NCI-H526 treated with DMSO at 0.1 percent for 48 hours (cell line): ENCODE data around the gene MAB21L2.

ENCODE experiments used
- DNase-seq: peaks from one replicate; lab custom pipeline; 2025; lab: John Stamatoyannopoulos, UW

MAB21L2 gene

DNA sequence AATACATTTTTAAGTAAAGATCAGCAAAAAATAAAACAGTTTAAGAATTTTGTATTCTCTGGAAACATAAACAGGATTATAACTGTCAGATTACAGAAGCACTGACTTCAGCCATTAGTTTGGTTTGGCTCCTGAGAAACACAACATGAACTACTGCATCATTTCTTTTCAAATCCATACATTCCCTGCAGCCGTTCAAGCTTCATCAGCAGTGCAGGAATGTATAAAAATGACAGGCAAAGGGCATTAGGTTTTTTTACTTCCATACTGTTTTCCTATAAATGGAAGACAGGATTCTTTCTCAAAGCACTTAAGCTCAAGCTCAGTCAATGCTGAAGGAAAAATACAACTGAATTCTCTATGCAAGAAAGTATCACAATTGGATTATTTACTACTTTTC lies 4.2 kb upstream of the MAB21L2 start:
- no peak for DNase-seq

GRCh38 chr4:150578745-150579501 lies 3.0 kb upstream of the MAB21L2 start:
- DNase-seq, result no peak

DNA sequence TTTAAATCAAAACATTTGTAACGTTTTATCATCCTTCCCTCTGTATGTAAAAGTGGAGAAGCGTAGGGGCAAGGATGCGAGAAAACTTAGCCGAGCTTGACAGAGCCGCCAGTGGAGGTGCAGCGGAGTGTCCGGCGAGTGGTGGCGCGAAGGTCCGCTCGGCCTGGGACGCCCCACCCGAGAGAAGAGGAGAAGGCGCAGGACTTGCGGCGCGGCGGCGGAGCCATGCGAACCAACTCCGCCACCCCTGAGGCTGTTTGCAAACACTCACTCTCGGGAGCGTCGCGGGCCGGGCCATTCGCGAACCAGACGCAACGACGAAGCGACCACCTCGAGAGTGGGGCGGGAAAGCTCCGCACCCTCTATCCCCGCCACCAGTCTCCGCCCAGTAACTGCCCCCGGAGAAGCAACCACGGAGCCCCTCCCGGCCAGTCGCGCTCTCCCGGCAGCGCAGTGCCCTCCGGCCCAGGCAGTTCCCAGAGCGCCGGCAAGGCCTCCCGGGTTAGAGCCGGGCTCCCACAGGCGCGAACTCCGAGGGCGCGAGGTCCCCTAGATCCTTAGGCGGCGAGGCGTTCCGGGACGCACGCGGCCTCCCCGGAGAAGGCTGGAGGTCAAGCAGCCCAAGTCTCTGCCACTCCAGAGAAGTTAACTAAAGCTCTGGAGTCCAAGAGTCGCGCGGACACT lies 2.3 kb upstream of the MAB21L2 start:
- no peak for DNase-seq

DNA sequence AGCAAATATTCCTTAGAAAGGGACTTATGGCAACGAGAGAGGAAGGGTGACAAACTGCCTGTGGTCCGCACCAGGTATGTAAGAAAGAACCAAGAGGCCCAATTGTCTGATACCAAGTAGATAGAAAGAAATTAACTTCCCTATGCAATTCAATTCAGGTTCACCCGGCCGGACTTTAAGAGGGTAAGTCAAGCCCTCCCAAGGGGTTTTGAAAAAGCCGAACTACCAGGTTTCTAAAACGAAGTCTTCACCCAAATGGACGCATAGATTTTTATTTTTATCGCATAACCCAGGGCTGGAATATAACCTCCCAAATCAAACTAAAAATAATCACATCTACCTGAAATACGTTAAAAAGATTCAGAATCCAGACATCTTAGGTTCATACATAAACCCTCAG lies 1.6 kb upstream of the MAB21L2 start:
- DNase-seq, result no peak

DNA sequence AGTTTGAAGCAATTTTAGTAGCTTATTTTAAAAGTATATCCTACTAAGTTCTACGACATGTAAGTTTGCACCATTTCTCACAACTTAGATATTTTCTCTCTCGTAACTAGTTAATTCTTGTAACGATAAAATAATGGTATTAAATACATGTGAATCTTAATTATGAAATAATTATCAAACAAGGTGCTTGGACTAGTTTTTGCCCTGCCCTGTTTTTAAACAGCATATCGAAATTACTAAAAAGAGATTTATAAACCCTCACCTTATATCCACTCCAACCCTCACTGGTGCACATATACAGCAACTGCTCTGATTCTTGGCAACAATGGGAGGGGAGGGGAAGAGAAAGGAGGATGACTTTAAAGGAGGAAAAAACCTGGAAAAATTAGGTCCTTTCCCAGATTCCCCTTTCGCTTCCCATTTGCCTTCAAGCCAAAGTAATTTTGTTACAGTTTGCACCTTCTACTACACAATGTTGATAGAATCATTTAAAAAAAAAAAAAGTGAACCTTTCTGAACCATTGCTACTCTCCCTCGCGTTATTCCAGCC lies 820 bp upstream of the MAB21L2 start:
- no peak for DNase-seq

DNA sequence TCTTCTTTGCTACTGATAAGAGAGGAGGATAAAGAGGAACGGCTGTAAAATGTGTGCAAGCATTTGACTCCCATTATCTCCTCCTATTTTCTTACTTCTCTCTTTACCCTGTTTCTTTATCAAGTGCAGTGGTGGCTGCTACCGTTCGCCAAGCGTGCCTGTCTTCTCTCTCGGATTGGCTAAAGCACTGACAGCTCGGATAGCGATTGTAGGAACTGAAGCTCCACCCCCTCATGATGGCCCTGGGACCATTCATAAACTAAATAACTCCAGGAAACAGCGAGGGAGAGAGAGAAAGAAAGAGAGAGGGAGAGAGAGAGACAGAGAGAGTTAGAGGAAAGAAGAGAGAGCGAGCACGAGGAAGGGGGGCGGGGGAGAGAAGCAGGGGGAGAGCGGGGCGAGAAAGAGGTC lies 305 bp upstream of the MAB21L2 start:
- DNase-seq, result no peak

- no peak for DNase-seq
These were observed 929 bp downstream of the MAB21L2 start for GRCh38 chr4:150582873-150583286.

DNA sequence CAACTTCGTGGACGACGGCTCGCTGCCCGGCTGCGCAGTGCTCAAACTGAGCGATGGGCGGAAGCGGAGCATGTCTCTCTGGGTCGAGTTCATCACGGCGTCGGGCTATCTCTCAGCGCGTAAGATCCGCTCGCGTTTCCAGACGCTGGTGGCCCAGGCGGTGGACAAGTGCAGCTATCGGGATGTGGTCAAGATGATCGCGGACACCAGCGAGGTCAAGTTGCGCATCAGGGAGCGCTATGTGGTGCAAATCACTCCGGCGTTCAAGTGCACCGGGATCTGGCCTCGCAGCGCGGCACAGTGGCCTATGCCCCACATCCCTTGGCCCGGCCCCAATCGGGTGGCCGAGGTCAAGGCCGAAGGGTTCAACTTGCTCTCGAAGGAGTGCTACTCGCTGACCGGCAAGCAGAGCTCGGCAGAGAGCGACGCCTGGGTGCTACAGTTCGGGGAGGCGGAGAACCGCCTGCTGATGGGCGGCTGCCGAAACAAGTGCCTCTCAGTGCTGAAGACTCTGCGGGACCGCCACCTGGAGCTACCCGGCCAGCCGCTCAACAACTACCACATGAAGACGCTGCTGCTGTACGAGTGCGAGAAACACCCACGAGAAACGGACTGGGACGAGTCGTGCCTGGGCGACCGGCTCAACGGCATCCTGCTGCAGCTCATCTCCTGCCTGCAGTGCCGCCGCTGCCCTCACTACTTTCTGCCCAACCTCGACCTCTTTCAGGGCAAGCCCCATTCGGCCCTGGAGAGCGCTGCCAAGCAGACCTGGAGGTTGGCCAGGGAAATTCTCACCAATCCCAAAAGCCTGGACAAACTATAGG lies 1.5 kb downstream of the MAB21L2 start:
- DNase-seq, result no peak

- DNase-seq, result no peak
These were observed 2.4 kb downstream of the MAB21L2 start for GRCh38 chr4:150584111-150584915.

DNA sequence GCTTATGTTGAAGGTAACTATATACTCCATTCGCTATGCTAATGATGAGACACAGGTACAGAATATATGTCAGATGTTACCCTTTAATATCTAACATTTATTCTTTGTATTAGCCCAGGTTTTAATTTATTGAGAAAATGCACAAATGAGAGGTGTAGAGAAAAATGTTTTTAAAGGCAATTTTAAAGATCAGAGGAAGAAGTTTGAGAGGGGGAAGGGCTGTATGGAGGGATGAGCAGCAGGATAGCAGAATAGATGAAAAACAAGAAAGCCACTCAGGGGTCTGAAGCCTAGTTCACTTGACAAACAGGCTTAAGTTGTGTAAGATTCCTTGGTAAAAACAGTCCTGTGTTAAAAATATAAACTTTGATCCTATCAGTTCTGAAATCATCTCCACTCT lies 3.7 kb downstream of the MAB21L2 start:
- no peak for DNase-seq

- no peak for DNase-seq
These were observed 4.3 kb downstream of the MAB21L2 start for GRCh38 chr4:150586162-150586810.

DNA sequence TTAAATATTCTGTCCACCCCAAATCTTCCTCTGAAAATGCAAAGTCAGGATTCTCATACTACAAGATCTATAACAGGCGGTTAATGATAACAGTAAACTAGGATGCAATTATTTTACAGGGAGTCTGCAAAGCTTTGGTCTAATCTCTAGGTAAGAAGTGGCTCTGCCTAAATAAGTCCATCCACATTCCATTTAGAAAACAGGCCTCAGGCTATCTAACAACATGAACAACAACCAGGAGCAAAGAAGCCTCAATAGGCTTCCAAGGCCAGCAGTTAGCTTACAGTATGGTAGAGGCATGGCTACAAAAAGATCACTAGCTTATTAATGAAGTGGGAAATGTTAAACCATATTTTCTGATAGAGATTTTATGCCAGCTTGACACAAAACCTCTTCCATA lies 6.4 kb downstream of the MAB21L2 start:
- DNase-seq, result no peak

DNA sequence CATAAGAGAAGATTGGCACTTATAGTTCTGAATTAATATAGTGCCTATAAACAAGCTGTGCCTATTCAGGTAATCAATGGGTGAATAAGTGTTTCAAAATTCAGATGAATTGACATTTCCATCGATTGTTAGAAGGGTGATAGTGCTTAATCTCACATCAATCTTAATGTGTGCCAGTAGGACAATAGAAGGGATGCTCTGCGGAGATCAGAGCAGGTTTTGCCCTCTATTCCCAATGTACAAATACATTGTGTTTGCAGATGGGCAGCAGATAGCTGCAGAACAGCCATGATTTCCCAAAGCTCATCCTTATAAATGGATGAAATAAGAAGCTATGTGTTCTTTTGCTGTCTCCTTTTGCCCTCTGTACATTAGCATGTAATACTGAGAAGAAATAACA lies 7.2 kb downstream of the MAB21L2 start:
- no peak for DNase-seq

DNA sequence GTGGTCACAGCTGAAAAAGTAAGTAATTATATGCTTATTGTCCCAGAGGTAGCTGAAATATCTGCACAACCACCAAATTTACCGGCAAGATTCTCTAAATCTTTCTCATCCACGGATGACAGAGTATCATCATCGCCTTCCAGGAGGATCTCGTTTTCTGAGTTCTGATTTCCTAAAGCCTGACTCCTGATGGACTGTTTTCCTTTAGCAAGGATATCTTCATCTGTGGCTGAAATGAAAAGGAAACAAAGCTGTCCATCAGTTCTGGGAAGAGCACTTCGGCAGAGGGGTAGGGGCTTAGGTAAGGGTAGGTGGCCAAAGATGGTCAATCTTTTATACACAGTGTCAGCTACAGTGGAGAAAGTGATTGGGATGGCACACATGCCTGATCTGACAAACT lies 8.7 kb downstream of the MAB21L2 start:
- DNase-seq, result no peak

DNA sequence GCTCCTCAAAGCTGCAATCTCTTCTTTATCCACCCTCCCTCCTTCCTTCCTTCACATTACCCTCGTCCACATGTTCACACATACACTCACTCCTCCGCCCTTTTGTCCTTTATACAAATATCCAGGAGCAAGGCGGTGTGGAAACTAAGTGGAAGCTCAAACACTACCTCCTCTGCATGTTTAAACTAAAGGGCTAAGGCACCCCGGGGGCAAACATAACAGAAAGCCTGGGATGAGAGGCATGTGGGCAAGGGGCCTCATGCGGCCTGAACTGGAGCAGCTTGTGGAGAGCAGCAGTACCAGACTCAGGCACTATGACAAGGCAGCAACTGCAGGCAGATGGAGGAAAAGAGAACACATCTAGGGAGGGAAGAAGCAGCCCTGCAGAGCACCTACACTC lies 9.5 kb downstream of the MAB21L2 start:
- no peak for DNase-seq

DNA sequence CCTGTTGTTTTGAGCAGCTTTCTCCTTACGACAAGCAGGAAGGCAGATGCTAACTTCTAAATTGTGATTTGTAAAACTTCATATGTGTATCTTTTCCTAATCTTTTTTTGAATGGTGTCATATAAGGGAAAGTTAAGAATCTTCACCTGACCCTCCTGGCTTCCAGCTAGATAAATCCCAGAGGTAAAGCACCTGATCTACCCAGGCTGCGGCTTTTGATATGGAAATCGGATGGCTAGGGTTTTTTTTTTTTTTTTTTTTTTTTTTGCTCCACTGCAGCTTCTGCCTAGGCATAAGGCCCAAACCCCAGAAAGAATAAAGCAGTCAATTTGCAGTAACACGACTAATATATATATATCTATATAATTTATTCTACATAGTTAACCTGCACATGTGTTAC lies 10.0 kb downstream of the MAB21L2 start:
- peak; percentile 13 for DNase-seq

- no peak for DNase-seq
These were observed 12.0 kb downstream of the MAB21L2 start for GRCh38 chr4:150593996-150594395.

GRCh38 chr4:150598909-150599308 lies 17.0 kb downstream of the MAB21L2 start:
- DNase-seq, result no peak

DNA sequence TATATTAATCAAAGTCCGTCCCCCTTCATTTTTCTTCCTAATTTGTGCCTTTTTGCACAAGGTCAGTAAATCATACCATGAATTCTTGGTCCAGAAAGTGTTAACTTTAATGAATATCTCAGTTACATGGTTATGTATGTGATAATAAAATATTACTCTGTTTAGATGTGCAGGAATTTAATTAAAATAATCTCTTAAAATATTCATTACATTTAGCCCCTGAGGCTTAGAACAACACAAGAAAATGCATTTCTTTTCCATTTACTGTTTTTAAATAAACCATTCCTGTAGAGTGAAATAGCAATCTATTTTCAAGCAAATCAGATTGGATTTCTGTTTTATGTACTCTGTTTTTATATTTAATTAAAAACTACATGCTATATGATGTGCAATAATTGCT lies 17.6 kb downstream of the MAB21L2 start:
- DNase-seq, result no peak

- DNase-seq, result no peak
These were observed 19.0 kb downstream of the MAB21L2 start for GRCh38 chr4:150600812-150601445.

- no peak for DNase-seq
These were observed 27.2 kb downstream of the MAB21L2 start for GRCh38 chr4:150609131-150609530.
